ENCODE data around the gene CYSTM1.
A peak's percentile ranks its signal among the peaks of the same experiment; 100 is the strongest.

Gene CYSTM1

GRCh38 chr5:140260089-140260656 lies 85.2 kb downstream of the CYSTM1 start:
- Histone ChIP-seq H3K27me3 (ENCODE audit: control insufficient read depth, insufficient read depth, low read length) (no peaks in the 10 kb centered on the region), H3K36me3 (ENCODE audit: control insufficient read depth, insufficient read depth, low read length) (no peaks in the 10 kb centered on the region), H3K4me3 (ENCODE audit: low read length) (no peak overlapping the region), H3K4me1 (ENCODE audit: control insufficient read depth, insufficient read depth, low read length) (peaks cover 58% of the 10 kb centered on the region), H3K9me3 (ENCODE audit: control insufficient read depth, low read length) (no peaks in the 10 kb centered on the region), H3K9ac (ENCODE audit: low read length) (no peak overlapping the region)

GRCh38 chr5:140261403-140262171 lies 86.6 kb downstream of the CYSTM1 start:
- Histone ChIP-seq H3K27me3 (ENCODE audit: control insufficient read depth, insufficient read depth, low read length) (no peaks in the 10 kb centered on the region), H3K9me3 (ENCODE audit: control insufficient read depth, low read length) (no peaks in the 10 kb centered on the region), H3K36me3 (ENCODE audit: control insufficient read depth, insufficient read depth, low read length) (no peaks in the 10 kb centered on the region), H3K4me3 (ENCODE audit: low read length) (no peak overlapping the region), H3K9ac (ENCODE audit: low read length) (peak overlapping the region; percentile 36), H3K4me1 (ENCODE audit: control insufficient read depth, insufficient read depth, low read length) (peaks cover 59% of the 10 kb centered on the region)

GRCh38 chr5:140262221-140262620 lies 87.2 kb downstream of the CYSTM1 start:
- H3K36me3 ChIP-seq (ENCODE audit: control insufficient read depth, insufficient read depth, low read length) = no peaks in the 10 kb centered on the region
- H3K9me3 ChIP-seq (ENCODE audit: control insufficient read depth, low read length) = no peaks in the 10 kb centered on the region
- no peak overlapping the region for H3K9ac ChIP-seq (ENCODE audit: low read length)
- H3K4me1 ChIP-seq (ENCODE audit: control insufficient read depth, insufficient read depth, low read length) = peaks cover 64% of the 10 kb centered on the region
- H3K27me3 ChIP-seq (ENCODE audit: control insufficient read depth, insufficient read depth, low read length) = no peaks in the 10 kb centered on the region
- no peak overlapping the region for H3K4me3 ChIP-seq (ENCODE audit: low read length)

- Histone ChIP-seq H3K27me3 (ENCODE audit: control insufficient read depth, insufficient read depth, low read length) (no peaks in the 10 kb centered on the region), H3K9ac (ENCODE audit: low read length) (no peak overlapping the region), H3K9me3 (ENCODE audit: control insufficient read depth, low read length) (no peaks in the 10 kb centered on the region), H3K36me3 (ENCODE audit: control insufficient read depth, insufficient read depth, low read length) (no peaks in the 10 kb centered on the region), H3K4me3 (ENCODE audit: low read length) (no peak overlapping the region), H3K4me1 (ENCODE audit: control insufficient read depth, insufficient read depth, low read length) (peaks cover 67% of the 10 kb centered on the region)
Measured at GRCh38 chr5:140262839-140263238, 87.9 kb downstream of the CYSTM1 start.

- Histone ChIP-seq H3K4me1 (ENCODE audit: control insufficient read depth, insufficient read depth, low read length) (peaks cover 45% of the 10 kb centered on the region), H3K27me3 (ENCODE audit: control insufficient read depth, insufficient read depth, low read length) (no peaks in the 10 kb centered on the region), H3K9ac (ENCODE audit: low read length) (no peak overlapping the region), H3K9me3 (ENCODE audit: control insufficient read depth, low read length) (no peaks in the 10 kb centered on the region), H3K4me3 (ENCODE audit: low read length) (no peak overlapping the region), H3K36me3 (ENCODE audit: control insufficient read depth, insufficient read depth, low read length) (no peaks in the 10 kb centered on the region)
Measured at GRCh38 chr5:140265845-140266244, 90.9 kb downstream of the CYSTM1 start.

GRCh38 chr5:140266471-140267200 lies 91.6 kb downstream of the CYSTM1 start:
- H3K9ac ChIP-seq (ENCODE audit: low read length) = no peak overlapping the region
- no peak overlapping the region for H3K4me3 ChIP-seq (ENCODE audit: low read length)
- H3K4me1 ChIP-seq (ENCODE audit: control insufficient read depth, insufficient read depth, low read length) = peaks cover 37% of the 10 kb centered on the region
- H3K9me3 ChIP-seq (ENCODE audit: control insufficient read depth, low read length) = no peaks in the 10 kb centered on the region
- no peaks in the 10 kb centered on the region for H3K36me3 ChIP-seq (ENCODE audit: control insufficient read depth, insufficient read depth, low read length)
- H3K27me3 ChIP-seq (ENCODE audit: control insufficient read depth, insufficient read depth, low read length) = no peaks in the 10 kb centered on the region

GRCh38 chr5:140267201-140267540 lies 92.2 kb downstream of the CYSTM1 start:
- Histone ChIP-seq H3K4me1 (ENCODE audit: control insufficient read depth, insufficient read depth, low read length) (peaks cover 32% of the 10 kb centered on the region), H3K36me3 (ENCODE audit: control insufficient read depth, insufficient read depth, low read length) (no peaks in the 10 kb centered on the region), H3K27me3 (ENCODE audit: control insufficient read depth, insufficient read depth, low read length) (no peaks in the 10 kb centered on the region), H3K4me3 (ENCODE audit: low read length) (no peak overlapping the region), H3K9me3 (ENCODE audit: control insufficient read depth, low read length) (no peaks in the 10 kb centered on the region), H3K9ac (ENCODE audit: low read length) (no peak overlapping the region)

GRCh38 chr5:140267559-140268018 lies 92.6 kb downstream of the CYSTM1 start:
- H3K9ac ChIP-seq (ENCODE audit: low read length) = no peak overlapping the region
- H3K4me1 ChIP-seq (ENCODE audit: control insufficient read depth, insufficient read depth, low read length) = peaks cover 28% of the 10 kb centered on the region
- no peaks in the 10 kb centered on the region for H3K36me3 ChIP-seq (ENCODE audit: control insufficient read depth, insufficient read depth, low read length)
- H3K4me3 ChIP-seq (ENCODE audit: low read length) = no peak overlapping the region
- no peaks in the 10 kb centered on the region for H3K9me3 ChIP-seq (ENCODE audit: control insufficient read depth, low read length)
- H3K27me3 ChIP-seq (ENCODE audit: control insufficient read depth, insufficient read depth, low read length) = no peaks in the 10 kb centered on the region

GRCh38 chr5:140270008-140270407 lies 95.0 kb downstream of the CYSTM1 start:
- H3K4me1 ChIP-seq (ENCODE audit: control insufficient read depth, insufficient read depth, low read length) = peaks cover 21% of the 10 kb centered on the region
- no peaks in the 10 kb centered on the region for H3K27me3 ChIP-seq (ENCODE audit: control insufficient read depth, insufficient read depth, low read length)
- H3K4me3 ChIP-seq (ENCODE audit: low read length) = no peak overlapping the region
- H3K9ac ChIP-seq (ENCODE audit: low read length) = no peak overlapping the region
- no peaks in the 10 kb centered on the region for H3K36me3 ChIP-seq (ENCODE audit: control insufficient read depth, insufficient read depth, low read length)
- H3K9me3 ChIP-seq (ENCODE audit: control insufficient read depth, low read length) = no peaks in the 10 kb centered on the region

GRCh38 chr5:140273401-140273877 lies 98.5 kb downstream of the CYSTM1 start:
- no peak overlapping the region for H3K4me3 ChIP-seq (ENCODE audit: low read length)
- H3K9me3 ChIP-seq (ENCODE audit: control insufficient read depth, low read length) = no peaks in the 10 kb centered on the region
- H3K27me3 ChIP-seq (ENCODE audit: control insufficient read depth, insufficient read depth, low read length) = no peaks in the 10 kb centered on the region
- H3K9ac ChIP-seq (ENCODE audit: low read length) = no peak overlapping the region
- no peaks in the 10 kb centered on the region for H3K36me3 ChIP-seq (ENCODE audit: control insufficient read depth, insufficient read depth, low read length)
- H3K4me1 ChIP-seq (ENCODE audit: control insufficient read depth, insufficient read depth, low read length) = no peaks in the 10 kb centered on the region

GRCh38 chr5:140275837-140276236 lies 100.8 kb downstream of the CYSTM1 start:
- Histone ChIP-seq H3K4me1 (ENCODE audit: control insufficient read depth, insufficient read depth, low read length) (no peaks in the 10 kb centered on the region), H3K4me3 (ENCODE audit: low read length) (no peak overlapping the region), H3K27me3 (ENCODE audit: control insufficient read depth, insufficient read depth, low read length) (no peaks in the 10 kb centered on the region), H3K9ac (ENCODE audit: low read length) (no peak overlapping the region), H3K9me3 (ENCODE audit: control insufficient read depth, low read length) (no peaks in the 10 kb centered on the region), H3K36me3 (ENCODE audit: control insufficient read depth, insufficient read depth, low read length) (no peaks in the 10 kb centered on the region)

GRCh38 chr5:140282266-140282665 lies 107.3 kb downstream of the CYSTM1 start:
- no peaks in the 10 kb centered on the region for H3K4me1 ChIP-seq (ENCODE audit: control insufficient read depth, insufficient read depth, low read length)
- no peaks in the 10 kb centered on the region for H3K27me3 ChIP-seq (ENCODE audit: control insufficient read depth, insufficient read depth, low read length)
- no peak overlapping the region for H3K9ac ChIP-seq (ENCODE audit: low read length)
- no peaks in the 10 kb centered on the region for H3K9me3 ChIP-seq (ENCODE audit: control insufficient read depth, low read length)
- H3K36me3 ChIP-seq (ENCODE audit: control insufficient read depth, insufficient read depth, low read length) = no peaks in the 10 kb centered on the region
- no peak overlapping the region for H3K4me3 ChIP-seq (ENCODE audit: low read length)

Data from mucosa of stomach (tissue), 1 donor.